ENCODE measurements around the gene STARD7. TPM values are rescaled to one million over a fixed set of nuclear protein-coding genes. Genes with fewer than 3 reads are reported as not detected.

STARD7 gene
- total RNA-seq, 1 experiment from 2014 or later = 119 TPM

DNA sequence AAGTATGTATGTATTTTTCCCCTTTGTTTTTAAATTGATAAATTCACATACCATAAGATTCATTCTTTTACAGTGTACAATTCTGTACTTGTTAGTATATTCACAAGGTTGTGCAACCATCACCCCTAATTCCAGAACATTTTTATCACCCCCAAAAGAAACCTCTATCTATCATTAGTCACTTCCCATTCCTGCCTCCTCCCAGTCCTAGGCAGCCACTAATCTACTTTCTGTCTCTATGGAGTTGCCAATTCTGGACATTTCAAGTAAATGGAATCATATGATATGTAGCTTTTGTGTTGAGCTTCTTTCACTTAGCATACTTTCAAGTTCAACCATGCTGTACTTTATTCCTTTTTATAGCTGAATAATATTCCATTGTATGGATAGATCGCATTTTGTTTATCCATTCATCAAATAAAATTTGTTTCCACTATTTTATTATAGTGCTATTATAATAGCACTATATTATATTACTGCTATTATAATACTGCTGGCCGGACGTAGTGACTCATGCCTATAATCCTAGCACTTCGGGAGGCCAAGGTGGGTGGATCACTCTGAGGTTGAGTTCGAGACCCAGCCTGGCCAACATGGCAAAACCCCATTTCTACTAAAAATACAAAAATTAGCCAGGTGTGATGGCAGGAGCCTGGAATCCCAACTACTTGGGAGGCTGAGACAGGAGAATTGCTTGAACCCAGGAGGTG is 10.9 kb downstream of the STARD7 start:
- Mint-ChIP-seq H3K36me3 (ENCODE audit: insufficient read depth, unreplicated experiment) (peaks cover 29% of the 10 kb centered on the region), H3K4me1 (ENCODE audit: low read depth, unreplicated experiment) (peaks cover 16% of the 10 kb centered on the region), H3K4me3 (ENCODE audit: low read depth, unreplicated experiment) (no peak overlapping the region), H3K27me3 (ENCODE audit: unreplicated experiment) (no peaks in the 10 kb centered on the region), H3K27ac (ENCODE audit: unreplicated experiment) (no peak overlapping the region), H3K9me3 (ENCODE audit: low read depth, unreplicated experiment) (no peaks in the 10 kb centered on the region)
- intact Hi-C loops (cut with micrococcal nuclease; ENCODE audit: unreplicated experiment) = no loop called here
- no TSS peak for BruUV-seq (replicated peaks)
- DNase-seq = no peak
- TF ChIP-seq, protein P1, sequence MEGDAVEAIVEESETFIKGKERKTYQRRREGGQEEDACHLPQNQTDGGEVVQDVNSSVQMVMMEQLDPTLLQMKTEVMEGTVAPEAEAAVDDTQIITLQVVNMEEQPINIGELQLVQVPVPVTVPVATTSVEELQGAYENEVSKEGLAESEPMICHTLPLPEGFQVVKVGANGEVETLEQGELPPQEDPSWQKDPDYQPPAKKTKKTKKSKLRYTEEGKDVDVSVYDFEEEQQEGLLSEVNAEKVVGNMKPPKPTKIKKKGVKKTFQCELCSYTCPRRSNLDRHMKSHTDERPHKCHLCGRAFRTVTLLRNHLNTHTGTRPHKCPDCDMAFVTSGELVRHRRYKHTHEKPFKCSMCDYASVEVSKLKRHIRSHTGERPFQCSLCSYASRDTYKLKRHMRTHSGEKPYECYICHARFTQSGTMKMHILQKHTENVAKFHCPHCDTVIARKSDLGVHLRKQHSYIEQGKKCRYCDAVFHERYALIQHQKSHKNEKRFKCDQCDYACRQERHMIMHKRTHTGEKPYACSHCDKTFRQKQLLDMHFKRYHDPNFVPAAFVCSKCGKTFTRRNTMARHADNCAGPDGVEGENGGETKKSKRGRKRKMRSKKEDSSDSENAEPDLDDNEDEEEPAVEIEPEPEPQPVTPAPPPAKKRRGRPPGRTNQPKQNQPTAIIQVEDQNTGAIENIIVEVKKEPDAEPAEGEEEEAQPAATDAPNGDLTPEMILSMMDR (IDR thresholded peaks at IDR 0.05; ENCODE audit: unreplicated experiment) = no peak
- CTCF ChIA-PET = no interaction called here

GRCh38 chr2:96195410-96196066 is 13.1 kb downstream of the STARD7 start:
- no peak for DNase-seq
- Mint-ChIP-seq H3K4me3 (ENCODE audit: low read depth, unreplicated experiment) (no peak overlapping the region), H3K27me3 (ENCODE audit: unreplicated experiment) (no peaks in the 10 kb centered on the region), H3K4me1 (ENCODE audit: low read depth, unreplicated experiment) (peaks cover 16% of the 10 kb centered on the region), H3K36me3 (ENCODE audit: insufficient read depth, unreplicated experiment) (peaks cover 36% of the 10 kb centered on the region), H3K27ac (ENCODE audit: unreplicated experiment) (no peak overlapping the region), H3K9me3 (ENCODE audit: low read depth, unreplicated experiment) (no peaks in the 10 kb centered on the region)
- no TSS peak for BruUV-seq (replicated peaks)
- intact Hi-C loops (cut with micrococcal nuclease; ENCODE audit: unreplicated experiment) = no loop called here
- CTCF ChIA-PET = no interaction called here
- TF ChIP-seq, protein P1 (IDR thresholded peaks at IDR 0.05; ENCODE audit: unreplicated experiment) = no peak

GRCh38 chr2:96191937-96192670 is 16.5 kb downstream of the STARD7 start:
- Mint-ChIP-seq H3K9me3 (ENCODE audit: low read depth, unreplicated experiment) (no peaks in the 10 kb centered on the region), H3K4me3 (ENCODE audit: low read depth, unreplicated experiment) (no peak overlapping the region), H3K27ac (ENCODE audit: unreplicated experiment) (no peak overlapping the region), H3K27me3 (ENCODE audit: unreplicated experiment) (no peaks in the 10 kb centered on the region), H3K36me3 (ENCODE audit: insufficient read depth, unreplicated experiment) (peaks cover 64% of the 10 kb centered on the region), H3K4me1 (ENCODE audit: low read depth, unreplicated experiment) (peaks cover 16% of the 10 kb centered on the region)
- intact Hi-C loops (cut with micrococcal nuclease; ENCODE audit: unreplicated experiment) = no loop called here
- TF ChIP-seq, protein P1 (IDR thresholded peaks at IDR 0.05; ENCODE audit: unreplicated experiment) = no peak
- CTCF ChIA-PET = no interaction called here
- DNase-seq = no peak
- no TSS peak for BruUV-seq (replicated peaks)

DNA sequence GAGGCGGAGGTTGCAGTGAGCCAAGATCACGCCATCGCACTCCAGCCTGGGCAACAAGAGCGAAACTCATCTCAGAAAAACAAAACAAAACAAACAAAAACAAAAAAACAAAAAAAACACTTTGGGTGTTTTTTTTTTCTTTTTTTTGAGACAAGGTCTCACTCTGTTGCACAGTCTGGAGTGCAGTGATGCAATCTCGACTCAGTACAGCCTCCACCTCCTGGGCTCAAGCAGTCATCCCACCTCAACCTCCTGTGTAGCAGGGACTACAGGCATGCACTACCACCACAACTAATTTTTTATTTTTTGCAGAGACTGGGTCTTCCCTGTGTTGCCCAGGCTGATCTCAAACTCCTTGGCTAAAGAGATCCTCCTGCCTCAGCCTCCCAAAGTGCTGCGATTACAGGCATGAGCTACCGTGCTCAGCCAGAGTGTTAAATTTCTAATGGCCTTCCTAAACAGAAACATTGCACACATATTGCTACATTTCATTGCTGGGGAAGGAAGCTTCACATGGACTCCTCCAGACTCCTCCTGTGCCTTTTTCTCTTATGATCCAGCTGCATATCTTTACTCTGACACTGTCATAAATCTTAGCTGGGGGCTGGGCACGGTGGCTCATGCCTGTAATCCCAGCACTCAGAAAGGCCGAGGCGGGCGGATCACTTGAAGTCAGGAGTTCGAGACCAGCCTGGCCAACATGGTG is 19.7 kb downstream of the STARD7 start:
- DNase-seq = no peak
- TF ChIP-seq, protein P1 (IDR thresholded peaks at IDR 0.05; ENCODE audit: unreplicated experiment) = no peak
- CTCF ChIA-PET = no interaction called here
- no peak overlapping the region for H3K4me3 Mint-ChIP-seq (ENCODE audit: low read depth, unreplicated experiment)
- H3K27me3 Mint-ChIP-seq (ENCODE audit: unreplicated experiment) = no peaks in the 10 kb centered on the region
- no peak overlapping the region for H3K27ac Mint-ChIP-seq (ENCODE audit: unreplicated experiment)
- H3K9me3 Mint-ChIP-seq (ENCODE audit: low read depth, unreplicated experiment) = no peaks in the 10 kb centered on the region
- no peaks in the 10 kb centered on the region for H3K4me1 Mint-ChIP-seq (ENCODE audit: low read depth, unreplicated experiment)
- BruUV-seq (replicated peaks) = no TSS peak
- H3K36me3 Mint-ChIP-seq (ENCODE audit: insufficient read depth, unreplicated experiment) = peaks cover 64% of the 10 kb centered on the region
- intact Hi-C loops (cut with micrococcal nuclease; ENCODE audit: unreplicated experiment) = no loop called here

All from Calu3 (cell line).